GM18520 (cell line): ENCODE data around the gene C6orf132.
"Not testable (repeated sequence)": the region's sequence is repeated elsewhere in the genome, so short reads cannot be mapped to it uniquely, and the experiment has no call there.

ENCODE experiments used
- ATAC-seq: cut with Tn5 transposase; IDR thresholded peaks from one replicate; pipeline ENCODE4 v1.9.1; 2021; ENCODE audit not compliant: unreplicated experiment

Gene C6orf132, protein sequence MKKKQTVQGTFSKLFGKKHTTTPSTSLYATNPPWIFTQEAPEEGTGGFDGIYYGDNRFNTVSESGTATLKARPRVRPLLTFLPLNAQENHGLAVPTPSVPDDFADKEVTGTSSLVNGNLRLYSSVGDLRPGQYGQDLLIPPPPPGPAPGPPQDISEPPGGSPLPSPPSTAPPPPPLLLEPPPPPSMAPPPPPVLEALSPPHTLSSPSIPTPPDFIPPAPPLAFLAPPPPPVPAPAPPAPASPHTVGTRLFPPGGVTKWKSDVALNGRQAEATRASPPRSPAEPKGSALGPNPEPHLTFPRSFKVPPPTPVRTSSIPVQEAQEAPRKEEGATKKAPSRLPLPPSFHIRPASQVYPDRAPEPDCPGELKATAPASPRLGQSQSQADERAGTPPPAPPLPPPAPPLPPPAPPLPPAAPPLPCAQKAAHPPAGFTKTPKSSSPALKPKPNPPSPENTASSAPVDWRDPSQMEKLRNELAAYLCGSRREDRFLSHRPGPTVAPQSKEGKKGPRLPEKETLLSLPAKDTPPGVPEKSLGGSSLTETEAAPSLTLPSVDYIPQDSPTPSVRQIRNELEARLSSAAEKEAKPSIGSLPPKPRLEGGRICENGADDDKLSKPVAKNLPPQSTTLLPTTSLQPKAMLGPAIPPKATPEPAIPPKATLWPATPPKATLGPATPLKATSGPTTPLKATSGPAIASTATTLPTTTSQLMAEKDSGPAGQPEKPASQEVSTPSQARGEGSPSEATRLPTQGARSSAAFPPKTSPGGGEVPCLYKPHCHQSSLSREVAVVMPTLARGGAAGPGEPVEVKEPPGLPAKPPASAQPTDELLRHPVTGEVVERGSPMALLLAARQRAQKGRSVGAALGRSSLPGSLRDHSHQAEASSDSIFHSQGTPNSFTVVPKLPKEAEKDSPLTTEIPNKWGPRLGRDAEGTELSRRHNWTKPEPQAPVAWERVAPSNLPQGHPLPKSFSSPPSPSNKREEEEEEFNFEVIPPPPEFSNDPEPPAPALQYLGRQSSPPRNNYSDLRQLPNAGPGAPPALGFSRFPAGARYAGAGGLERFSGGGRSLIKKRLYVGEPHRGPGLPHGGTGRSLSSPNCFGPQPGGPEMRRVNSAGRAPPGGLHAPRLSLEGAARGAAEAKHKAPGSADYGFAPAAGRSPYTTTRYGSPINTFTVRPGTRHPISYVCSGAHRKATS

DNA sequence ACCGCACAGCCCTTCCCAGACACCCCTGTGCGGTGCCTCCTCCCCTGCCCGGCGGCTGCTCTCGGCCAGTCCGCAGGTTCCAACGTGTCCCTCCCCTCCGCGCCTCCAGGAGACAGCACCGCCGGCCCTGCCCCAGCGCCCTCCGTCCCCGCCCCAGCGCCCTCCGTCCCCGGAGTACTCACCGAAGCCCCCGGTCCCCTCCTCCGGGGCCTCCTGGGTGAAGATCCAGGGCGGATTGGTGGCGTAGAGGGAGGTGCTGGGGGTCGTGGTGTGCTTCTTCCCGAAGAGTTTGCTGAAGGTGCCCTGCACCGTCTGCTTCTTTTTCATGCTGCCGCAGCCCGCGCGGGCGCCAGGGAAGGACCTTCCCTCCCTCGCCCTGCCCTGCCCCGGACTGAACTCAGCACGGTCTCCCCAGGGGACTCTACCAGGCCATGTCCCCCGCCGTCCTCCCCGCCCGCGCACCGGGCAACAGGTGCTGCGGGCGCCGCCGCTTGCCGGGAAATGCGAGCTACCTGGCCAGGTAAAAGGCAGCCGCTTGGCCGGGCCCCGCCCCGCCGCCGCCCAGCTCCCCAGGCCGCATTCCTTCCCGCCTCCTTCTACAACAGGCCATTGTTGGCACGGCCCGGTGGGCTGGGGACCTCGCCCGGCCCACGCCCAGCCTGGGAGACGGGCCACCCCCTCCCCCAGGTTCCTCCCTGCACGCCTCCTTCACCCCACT lies at the start of gene C6orf132:
Gene C6orf132, minus strand, starts transcription at position 503 of the 718 bp plus-strand sequence. Its CDS starts 176 bp downstream, at position 327.
- ATAC-seq, result no peak

- no peak for ATAC-seq
Observed at GRCh38 chr6:42190554-42191183, 48.2 kb upstream of the C6orf132 start.

GRCh38 chr6:42188406-42188805 lies 46.0 kb upstream of the C6orf132 start:
- no peak for ATAC-seq

DNA sequence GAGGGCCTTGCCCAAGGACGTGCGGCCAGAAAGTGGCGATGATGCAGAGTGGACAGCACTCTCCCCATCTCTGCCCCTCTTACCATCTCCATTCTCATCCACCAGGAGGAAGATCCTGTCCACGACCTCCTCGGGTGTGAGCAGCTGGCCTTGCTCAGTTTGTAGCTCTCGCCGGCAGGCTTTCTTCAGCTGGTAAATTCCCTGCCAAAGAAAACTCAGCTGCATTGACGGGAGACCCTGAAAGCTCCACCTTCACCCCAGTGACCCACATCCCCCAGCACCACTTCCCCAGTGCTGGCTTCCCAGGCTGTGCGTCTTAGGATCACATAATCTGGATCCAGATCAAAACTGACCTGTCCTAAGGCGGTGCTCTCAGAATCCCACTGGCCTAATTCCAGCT lies 43.2 kb upstream of the C6orf132 start:
- ATAC-seq, result no peak

DNA sequence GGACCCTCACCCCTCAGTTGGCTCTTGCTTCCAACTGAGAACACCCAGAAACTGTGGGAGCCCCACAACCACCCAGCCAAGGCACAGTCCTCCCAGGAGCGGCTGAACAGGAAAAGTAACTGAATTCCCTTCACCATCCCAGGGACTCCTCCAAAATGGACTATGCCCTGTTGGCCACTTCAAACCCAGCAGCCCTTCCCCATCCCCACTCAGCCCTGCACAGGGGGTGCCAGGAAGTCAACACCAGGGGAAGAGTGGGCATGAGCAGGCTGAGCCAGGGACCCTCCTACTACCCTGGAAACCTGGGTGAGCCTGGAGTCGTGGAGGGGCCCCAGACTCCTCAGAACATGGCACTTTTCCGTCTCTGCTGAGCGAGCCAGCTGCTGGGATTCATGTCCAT lies 42.1 kb upstream of the C6orf132 start:
- ATAC-seq, result no peak

DNA sequence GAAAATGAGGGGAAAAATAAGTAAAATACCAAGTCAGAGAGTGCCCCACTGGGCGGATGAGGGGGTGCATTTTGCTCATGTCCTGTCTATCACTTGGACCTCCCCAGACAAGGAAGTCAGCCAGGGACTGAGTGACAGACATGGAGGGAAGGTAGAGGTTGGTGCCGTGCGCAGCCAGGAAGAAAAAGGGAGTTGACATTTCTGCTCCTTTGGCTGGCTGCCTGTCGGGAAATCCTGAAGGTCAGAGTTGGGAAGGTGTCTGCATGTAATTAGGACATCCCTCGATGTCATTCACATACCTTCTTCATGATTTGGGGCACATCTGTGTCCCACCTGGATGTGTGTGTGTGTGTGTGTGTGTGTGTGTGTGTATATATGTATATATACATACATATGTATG lies 39.7 kb upstream of the C6orf132 start:
- no peak for ATAC-seq

- no peak for ATAC-seq
Observed at GRCh38 chr6:42179945-42180313, 37.5 kb upstream of the C6orf132 start.

DNA sequence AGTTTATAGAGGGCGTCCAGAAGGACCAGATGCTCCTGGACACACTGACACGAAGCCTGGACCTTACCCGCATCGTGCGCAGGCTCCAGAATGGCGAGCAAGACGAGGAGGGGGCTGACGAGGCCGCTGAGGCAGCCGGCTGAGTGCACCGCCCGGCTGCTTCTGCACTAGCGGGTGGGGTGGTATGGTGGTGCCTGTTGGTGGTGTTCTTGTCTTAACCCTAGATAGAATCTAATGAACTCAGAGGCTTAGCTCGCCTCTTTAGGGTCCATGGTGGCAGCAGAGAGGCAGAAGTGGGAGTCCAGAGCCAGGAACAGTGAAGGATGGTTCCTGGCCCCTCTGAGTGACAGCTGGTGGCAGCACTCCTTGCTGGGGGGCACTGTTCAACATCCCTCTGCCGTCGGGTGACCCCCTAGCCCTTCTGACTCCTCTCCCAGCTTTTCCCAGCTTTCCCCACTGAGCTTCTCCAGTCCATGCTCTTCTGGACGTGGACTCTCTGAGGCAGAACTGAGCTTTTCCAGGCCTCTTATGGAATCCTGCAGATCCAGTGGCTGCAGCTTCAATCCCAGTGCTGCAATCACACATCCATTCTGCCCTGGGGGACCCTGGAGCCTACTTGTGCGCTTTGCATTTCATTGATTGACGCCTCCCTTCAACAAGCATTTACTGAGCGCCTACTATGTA lies 37.0 kb upstream of the C6orf132 start:
- no peak for ATAC-seq

DNA sequence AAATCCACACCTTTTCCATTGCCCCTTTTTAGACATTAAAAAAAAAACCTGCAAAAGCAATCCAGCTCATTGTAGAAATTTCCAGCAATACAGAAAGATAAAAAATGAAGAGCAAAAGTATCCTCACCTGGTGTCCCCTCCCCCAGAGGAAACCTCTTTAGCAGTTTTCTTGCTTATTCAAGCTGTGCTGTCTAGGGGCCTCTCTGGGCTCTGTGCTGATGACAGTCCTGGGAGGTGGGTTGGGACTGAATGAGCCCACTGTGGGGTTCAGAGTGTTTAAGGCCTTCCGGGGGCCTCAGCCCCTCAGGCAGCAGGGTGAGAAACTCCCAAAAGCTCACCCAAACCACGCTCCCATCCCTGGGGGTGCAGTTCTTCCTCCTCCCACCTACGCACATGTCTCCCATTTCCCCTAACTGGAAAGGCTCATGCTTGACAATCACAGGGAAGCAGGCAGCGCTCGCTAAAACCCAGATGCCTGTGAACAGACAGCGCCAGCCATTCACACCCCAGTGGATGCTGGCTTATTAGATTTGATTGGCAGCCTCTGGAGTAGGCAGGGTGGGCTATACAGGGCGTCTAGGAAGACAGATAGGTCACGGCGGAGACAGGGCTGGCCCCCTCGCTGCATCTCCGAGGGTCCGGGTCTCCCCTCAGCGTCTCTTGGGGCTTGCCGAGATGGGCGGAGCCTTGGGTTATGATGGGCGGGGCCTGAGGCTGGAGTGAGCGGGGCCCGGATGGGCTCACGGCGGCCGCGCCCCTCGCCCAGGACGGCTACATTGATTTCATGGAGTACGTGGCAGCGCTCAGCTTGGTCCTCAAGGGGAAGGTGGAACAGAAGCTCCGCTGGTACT lies 35.3 kb upstream of the C6orf132 start:
- no peak for ATAC-seq

- no peak for ATAC-seq
Observed at GRCh38 chr6:42176981-42177380, 34.6 kb upstream of the C6orf132 start.

- ATAC-seq, result no peak
Observed at GRCh38 chr6:42175860-42176259, 33.4 kb upstream of the C6orf132 start.

DNA sequence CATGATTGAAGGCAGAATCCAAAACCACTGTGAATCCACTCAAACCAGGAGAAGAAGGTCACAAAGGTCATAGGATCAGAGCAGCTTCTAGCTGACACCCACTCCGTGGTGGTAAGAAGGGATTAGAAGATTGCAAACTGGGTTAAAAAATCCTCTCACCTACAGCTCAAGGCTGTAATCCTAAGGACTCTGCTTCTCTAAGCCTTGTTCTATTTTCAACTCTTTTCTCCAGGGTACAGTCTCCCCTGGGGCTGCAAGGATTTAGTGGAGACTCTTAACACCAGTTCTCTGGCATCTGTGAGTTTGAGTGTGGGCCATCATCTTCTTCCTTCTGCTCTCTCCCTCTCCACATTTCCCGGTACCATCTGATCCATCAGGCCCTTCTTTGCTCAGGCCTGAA lies 30.7 kb upstream of the C6orf132 start, which contains the start of gene GUCA1A:
Gene GUCA1A, plus strand, starts transcription at position 264 of the 400 bp plus-strand sequence. CDS start 250 bp downstream, outside the sequence.
- ATAC-seq, result no peak

- ATAC-seq, result no peak
Observed at GRCh38 chr6:42171813-42172581, 29.6 kb upstream of the C6orf132 start.

DNA sequence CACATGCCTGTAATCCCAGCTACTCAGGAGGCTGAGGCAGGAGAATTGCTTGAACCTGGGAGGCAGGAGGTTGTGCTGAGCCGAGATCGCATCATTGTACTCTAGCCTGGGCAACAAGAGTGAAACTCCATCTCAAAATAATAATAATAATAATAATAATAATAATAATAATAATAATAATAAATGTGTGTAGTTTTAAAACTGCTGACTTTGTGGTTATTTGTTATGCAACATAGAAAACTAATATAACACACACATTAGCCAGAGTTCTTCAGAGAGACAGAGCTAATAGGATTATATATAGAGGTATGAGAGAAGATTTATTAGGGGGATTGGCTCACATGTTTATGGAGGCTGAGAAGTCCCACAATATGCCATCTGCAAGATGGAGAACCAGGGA lies 27.4 kb upstream of the C6orf132 start:
- not testable (repeated sequence) for ATAC-seq

- no peak for ATAC-seq
Observed at GRCh38 chr6:42168650-42169049, 26.2 kb upstream of the C6orf132 start.

GRCh38 chr6:42166444-42167141 lies 24.2 kb upstream of the C6orf132 start:
- ATAC-seq, result no peak

GRCh38 chr6:42165016-42165415 lies 22.6 kb upstream of the C6orf132 start:
- no peak for ATAC-seq
